Fibroblast of skin of abdomen (primary cell): ENCODE data around the gene AFDN.
A peak's percentile ranks its signal among the peaks of the same experiment; 100 is the strongest.
"Not testable (repeated sequence)": the region's sequence is repeated elsewhere in the genome, so short reads cannot be mapped to it uniquely, and the experiment has no call there.

Source experiments
- DNase-seq: peaks from one replicate; pipeline ENCODE4 v3.0.0-alpha.2; 2013

AFDN gene

DNA sequence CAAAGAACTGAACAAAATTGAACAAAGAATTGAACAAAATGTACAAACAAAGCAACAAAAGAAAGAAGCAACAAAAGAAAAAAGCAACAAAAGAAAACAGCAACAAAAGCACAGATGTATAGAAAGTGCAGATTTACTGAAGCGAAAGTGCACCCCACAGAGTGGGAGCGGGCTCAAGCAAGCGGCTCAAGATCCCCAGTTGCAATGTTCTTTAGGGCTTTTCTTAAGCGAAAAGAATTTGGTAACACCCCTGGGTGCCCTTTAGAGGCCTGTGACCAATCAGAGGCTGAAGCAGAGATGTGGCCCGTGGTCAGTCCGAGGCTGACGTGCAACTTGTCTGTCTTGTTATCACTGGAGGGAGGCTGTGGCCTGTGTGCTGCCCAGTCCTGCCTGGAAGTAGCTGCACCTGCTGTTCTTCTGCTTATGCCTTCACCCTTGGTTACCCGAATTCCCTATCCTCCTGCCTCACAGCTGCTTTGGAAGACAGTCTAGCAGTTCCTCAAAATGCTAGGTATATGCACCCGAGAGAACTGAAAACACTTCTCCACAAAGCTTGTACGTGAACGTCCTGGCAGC is 157.5 kb downstream of the AFDN start:
- no peak for DNase-seq

DNA sequence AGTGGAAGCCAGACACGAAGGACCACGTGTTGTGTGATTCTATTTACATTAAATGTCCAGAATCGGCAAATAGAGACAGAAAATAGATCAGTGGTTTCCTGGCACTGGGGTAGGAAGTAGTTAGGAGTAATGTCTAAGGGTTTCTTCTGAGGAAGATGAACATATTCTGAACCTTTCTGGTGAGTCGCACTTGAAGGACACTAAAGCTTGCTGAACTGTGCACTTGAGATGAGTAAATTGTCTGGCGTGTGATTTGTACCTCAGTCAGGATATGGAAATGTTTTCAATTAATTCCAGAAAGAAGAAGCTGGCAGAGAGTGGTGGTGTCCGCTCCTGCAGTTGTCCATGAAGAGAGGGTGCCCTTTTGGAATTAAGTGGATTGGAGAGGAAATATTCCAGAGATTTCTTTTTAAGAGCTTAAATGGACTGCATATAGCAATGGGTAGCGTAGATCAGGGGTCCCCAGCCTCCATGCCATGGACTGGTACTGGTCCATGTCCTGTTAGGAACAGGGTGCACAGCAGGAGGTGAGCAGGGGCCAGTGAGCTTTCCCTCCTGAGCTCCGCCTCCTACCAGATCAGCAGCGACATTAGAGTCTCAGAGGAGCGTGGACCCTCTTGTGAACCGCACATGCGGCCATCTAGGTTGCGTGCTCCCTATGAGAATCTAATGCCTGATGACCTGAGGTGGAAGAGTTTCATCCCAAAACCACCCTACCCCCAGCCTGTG is 158.3 kb downstream of the AFDN start:
- DNase-seq: peak; percentile 52

DNA sequence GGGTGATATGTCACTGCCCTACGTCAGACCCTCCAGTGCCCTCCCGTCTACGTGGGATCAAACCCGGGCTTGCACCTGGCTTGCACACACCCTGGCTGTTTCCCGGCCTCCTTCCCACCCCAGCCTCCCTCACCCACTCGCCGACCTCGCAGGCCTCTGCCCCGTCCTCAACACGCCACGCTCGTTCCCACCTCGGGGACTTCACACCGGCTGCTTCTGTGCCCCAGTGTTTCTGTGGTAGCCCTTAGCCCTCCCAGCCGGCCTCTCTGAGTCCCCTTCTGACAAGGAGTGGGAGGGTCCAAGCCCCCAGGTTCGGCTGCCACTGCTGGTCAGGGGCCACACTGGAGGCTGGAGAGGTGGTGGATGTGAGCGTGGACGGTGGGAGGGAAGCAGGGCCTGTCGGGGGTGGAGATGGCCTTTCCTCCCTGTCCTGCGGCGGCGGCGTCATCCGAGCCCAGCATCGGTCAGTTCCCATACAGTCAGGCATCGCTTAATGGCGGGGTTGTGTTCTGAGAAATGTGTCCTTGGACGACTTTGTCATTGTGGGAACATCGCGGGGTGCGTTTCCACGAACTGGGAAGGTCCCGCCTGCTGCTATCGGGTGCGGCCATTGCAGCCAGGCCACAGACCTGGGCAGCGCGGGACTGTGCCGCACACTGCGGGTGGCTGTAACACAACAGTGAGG is 159.3 kb downstream of the AFDN start:
- DNase-seq: no peak

DNA sequence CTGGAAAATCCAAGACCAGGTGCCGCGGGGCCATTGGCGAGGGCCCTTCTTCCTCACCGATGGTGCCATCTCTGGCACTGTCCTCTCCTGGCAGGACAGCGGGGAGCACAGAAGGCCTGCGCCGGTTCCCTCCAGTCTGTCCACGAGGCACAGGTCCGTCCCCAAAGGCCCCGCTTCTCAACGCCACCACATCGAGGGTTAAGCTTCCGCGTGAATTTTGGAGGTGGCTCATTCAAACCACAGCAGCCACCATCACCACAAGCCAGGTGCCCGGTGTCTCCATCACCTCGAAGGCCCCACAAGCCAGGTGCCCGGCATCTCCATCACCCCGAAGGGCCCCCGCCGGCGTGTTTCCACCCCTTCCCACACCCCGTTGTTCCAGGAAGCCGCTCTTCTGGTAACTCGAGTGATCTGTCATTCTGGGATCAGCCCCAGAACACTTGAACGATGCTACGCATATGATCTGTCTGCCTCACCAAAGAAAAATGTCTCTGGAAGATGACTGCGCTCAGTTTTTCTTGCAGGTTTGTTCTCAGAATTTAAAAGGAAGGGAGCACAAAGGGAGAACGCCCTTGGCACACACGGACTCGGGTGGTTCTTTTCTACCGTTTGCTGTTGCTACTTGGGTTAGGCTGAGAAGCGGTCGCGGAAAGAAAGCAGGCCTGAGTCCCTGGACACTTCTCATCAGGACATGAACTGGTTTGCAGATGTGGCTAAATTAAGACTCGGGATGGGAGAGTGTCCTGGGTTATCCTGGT is 160.9 kb downstream of the AFDN start:
- peak; percentile 32 for DNase-seq

DNA sequence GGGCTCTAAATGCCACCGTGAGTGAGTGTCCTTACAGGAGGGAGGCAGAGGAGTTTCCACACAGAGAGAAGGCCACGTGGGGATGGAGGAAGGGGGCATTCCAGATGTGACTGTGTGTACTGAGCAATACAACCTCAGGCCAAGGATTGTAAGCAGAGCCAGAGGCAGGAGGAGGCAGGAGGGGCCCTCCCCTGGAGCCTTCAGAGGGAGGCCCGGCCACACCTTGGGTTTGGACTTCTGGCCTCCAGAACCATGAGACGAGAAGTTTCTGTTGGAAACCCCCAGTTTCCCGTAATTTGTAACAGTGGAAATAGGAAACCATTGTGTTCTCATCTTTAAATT is 161.4 kb downstream of the AFDN start:
- DNase-seq: peak; percentile 20

DNA sequence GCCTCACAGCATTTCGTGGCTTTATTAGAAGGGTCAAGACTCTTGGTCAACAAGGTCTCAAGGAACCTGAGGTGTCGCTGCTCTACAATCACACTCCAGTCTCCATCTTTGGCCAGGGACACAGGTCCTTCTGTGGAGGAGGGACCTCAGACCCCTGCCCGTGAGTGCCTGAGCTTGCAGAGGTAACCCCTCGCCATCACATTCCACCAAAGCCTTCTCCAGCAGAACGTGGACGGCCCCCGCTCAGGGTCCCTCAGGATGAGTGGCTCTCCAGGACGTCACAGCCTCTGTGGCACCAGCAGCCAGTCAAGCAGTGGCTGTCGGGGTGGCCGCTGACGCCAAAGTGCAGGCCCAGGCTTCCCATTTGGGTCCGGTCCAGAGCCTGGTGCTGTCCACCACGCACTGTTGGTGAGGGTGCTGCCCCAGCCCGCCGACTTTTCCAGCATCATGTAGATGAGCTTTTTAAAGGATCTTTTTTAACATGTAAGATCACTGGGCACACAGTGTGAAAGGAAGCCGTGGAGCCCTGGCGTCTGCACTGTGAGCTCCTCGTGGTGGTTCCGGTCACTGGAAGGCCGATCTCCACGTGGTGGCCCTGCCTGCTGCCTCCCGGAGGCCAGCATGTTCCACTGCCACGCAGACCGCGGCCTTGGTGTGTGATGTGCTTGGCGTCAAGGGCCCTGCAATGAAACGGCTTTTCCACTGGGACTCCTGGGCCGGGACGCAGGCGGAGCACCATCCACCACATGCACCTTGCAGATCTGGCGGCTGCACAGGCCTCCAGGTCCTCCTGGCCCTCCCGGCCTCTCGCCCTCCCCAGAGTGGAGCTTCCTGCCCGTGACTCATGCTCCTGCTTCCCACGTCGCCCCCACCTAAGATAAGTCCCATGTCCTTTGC is 162.5 kb downstream of the AFDN start:
- no peak for DNase-seq

DNA sequence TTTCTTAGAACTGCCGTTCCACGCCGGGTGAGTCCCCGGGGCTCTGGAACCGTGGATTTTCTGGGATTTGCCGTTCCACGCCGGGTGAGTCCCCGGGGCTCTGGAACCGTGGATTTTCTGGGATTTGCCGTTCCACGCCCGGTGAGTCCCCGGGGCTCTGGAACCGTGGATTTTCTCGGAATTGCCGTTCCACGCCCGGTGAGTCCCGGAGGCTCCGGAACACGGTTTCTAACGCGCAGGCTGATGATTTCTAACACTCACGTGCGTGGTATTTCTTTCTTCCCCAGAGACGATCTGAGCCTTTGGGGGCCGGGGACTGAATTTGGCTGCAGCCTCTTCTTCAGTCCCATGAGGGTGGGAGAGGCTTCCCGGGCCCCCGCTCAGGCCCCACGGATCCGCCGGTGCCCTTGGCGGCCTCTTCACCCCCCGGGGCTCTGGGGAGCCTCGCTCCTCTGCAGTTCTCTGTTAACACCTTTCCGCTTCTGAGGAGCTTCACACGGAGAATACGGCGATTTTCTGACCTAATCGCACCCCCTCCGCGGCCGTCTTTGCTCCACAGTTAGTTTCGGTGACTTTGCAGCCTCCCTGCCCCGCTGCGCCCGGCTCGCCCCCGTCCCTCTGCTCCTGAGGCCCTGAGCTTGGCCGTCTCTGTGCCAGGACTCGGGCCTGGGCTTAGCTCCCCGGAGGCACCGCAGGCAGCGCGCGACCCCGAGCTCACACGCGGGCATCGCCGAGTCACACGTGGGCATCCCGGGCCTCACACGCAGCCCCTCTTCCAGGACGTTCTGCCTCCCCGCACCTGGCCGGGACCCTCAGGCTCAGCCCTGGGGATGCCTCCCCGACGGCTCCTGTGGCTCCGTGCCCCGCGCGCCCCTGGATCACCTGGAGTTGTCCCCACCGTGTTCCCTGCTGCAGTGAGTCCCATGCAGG is 163.6 kb downstream of the AFDN start:
- DNase-seq: no peak

DNA sequence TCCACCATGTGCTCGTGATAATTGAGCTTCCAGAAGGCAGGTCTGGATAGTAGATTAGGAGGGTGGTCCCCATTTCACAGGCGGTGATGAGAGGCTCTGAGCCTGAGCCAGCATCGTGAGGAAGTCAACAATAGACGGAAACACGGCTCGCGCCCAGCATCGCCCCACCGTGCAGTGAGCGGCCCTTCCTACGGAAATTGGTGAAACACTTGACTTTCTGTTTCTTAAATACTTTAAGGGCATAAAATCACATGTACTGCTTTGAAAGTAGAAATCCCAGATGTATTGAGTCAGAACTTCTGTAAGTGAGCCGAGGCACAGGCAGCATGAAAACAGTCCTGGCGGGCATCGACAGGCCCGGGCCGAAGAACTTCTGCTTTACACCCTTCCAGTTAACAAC is 166.5 kb downstream of the AFDN start:
- DNase-seq: no peak

DNA sequence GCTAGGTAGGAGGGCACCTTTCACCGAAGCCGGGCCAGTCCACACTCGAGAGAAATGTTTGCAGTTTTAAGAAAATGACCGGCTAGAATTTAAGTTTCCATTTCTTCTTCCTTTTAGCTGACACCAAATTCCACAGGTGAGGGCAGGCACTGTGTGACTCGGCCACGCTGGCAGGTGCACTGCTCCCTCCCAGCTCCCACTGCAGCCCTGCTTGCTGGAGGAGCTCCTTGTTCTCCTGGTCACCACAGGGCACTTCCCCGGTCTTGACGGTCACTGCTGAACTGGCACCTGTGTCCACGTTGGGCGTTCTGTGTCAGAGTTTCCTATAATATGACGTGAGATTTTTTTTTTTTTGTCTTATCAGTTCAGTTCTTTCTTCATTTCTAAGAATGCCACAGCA is 167.1 kb downstream of the AFDN start:
- no peak for DNase-seq

DNA sequence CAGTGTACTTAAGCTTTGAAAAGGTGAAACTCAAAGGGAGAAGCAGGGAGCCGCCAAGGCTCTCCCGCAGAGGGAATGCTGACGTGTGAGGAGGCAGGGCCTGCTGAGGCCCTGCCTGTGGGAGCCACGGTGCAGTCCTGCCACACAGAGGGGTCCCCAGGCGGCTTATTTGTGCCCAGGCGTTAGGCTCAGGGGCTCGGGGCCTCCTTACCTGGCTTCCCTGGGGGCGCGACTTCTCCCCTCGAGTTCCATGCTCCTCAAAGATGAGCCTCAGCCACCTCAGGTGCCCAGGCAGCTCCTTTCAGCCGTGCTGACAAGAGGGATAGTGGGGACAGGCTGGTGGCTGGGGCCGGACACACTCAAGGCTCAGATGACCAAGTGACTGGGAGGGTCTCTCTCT is 168.6 kb downstream of the AFDN start:
- DNase-seq: no peak

DNA sequence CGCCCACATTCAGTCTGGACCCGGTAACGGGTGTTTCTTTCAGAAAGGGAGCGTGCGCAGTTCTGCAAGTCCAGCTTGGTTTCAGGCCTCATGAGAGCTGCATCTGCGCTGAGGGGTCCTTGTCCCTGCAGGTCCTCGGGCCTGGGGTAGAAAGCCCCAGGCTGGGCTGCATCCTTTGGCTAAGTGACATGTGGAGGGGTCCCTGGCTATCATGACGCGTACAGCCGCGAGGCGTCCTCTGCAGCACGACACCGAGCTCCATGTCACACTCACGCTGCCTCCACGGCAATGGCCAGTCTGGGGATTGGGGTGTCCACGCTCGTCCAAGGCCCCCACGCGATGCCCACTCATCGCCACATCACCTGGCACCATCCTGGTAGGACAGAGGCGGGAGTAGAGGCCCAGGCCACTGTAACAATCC is 169.0 kb downstream of the AFDN start:
- no peak for DNase-seq

DNA sequence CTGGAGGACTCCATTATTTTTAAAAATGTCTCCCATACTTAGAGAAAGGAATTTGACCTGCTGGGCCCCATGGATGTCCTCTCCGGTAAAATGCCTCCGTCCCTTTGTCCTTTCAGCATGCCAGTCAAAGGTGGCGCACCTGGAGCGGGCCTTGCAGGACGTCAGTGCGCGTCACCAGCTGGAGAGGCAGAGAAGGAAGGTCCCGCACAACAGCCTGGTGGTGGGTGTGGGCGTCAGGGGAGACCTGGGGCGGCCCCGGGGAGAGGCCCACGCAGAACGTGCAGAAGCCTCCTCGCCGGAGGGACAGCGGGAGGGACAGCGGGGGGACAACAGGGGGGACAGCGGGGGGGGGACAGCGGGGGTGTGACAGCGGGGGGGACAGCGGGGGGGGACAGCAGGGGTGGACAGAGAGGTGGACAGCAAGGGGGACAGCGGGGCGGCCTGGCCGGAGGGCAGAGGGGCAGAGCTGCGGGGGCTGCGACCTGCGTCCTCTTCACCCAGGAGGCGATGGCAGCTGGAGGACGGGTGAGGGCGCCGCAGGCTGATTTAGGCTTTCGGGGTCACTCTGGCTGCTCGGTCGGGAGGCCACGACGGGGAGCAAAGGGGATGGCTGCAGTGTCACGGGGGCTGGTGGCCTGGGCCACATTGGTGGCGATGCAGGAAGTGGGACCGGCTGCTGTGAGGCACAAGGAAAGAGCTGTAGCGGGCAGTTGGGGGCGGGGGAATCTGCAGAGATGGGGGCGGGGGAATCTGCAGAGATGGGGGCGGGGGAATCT is 169.9 kb downstream of the AFDN start:
- DNase-seq: no peak

DNA sequence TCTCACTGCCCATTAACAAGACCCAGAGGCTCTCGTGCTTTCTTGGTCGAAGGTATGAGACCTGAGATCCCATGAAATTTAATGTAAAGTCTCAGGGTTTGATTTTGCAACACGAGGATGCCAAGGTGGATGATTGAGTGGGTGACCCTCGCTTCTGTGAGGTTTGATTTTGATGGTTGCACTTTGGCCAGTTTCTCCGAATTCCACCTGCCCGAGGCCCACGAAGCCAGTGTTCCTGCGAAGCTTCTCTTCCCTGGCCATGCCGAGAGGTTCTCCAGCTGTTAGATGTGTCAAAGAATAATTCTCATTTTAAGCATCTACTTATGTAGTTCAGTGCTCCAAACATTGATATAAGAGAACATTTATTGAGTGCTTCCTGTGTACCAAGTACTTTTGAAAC is 170.9 kb downstream of the AFDN start, which contains the start of gene KIF25:
TSS of gene KIF25 (plus strand) at position 30 of the 400 bp plus-strand sequence. CDS start 31,915 bp downstream, outside the sequence.
- DNase-seq: no peak

DNA sequence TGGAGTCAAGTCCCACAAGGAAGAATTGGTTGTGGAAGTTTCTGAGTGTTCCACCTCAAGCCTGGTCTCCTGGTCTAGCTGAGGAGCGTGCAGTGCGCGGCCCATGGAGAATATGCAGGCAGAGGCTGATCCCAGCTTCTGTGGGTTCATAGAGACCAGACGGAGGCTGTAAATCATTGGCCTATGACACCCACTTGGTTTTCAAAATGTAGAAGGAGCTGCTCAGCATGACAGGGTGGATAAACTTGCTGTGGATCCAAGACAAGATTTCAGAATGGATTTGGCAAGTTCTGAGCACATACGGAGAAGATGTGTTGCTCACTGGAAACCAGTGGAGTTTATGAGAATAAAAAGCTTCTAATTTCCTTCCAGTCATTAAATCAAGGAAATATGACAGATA is 171.5 kb downstream of the AFDN start:
- DNase-seq: peak; percentile 79

DNA sequence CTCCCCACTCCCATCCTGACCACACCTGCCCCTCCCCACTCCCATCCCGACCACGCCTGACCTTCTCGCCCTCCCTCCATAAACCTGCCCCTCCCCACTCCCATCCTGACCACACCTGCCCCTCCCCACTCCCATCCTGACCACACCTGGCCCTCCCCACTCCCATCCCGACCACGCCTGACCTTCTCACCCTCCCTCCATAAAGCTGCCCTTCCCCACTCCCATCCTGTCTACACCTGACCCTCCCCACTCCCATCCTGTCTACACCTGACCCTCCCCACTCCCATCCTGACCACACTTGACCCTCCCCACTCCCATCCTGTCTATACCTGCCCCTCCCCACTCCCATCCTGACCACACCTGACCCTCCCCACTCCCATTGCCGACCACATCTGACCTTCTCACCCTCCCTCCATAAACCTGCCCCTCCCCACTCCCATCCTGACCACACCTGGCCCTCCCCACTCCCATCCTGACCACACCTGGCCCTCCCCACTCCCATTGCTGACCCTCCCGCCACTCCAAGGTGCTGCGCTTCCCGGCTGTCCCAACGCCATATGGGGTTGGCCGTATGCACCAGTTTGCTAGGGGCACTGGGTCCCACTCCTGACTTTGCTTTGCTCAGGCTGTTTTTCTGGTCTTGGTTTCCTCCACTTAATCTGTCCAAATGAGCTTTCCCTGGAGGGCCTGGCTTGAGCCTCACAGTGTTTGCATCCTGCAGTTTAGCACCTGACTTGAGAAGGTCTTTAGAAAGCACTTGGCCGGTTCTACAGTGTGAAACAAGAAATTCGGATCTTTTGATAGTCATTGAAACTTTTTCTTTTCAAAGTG is 173.7 kb downstream of the AFDN start:
- no peak for DNase-seq

DNA sequence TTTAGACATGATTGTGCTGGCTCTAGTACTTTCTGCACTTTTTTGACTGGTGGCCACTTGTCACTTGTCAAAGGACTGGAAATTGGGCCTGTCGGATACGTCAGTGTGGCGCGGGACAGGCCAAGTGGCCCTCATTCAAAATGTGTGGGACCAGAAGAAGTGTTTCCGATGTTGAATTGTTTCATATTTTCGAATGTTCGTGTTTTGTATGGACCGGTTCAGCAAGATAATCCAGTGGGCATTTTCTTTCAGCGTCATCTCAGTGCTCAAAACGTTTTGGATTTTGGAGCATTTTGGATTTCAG is 174.3 kb downstream of the AFDN start:
- no peak for DNase-seq

DNA sequence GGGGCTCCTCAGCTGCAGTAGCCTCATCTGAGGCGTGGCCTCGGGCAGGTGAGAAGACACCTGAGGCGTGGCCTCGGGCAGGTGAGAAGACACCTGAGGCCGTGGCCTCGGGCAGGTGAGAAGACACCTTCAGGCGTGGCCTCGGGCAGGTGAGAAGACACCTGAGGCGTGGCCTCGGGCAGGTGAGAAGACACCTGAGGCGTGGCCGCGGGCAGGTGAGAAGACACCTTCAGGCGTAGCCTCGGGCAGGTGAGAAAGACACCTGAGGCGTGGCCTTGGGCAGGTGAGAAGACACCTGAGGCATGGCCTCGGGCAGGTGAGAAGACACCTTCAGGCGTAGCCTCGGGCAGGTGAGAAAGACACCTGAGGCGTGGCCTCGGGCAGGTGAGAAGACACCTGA is 174.8 kb downstream of the AFDN start:
- not testable (repeated sequence) for DNase-seq

DNA sequence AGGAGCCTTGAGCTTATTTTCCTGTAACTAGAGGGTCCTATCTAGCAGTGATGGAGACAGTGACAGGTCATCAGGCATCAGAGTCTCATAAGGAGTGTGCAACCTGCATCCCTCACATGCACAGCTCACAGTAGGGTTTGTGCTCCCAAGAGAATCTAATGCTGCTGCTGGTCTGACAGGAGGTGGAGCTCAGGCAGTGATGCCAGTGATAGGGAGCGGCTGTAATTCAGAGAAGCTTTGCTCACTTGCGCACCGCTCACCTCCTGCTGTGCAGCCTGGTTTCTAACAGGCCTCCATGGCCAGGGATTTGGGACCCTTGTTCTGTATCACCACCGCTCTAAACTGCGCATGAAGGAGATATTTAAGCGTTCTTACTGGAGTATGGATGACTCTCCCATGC is 176.1 kb downstream of the AFDN start:
- DNase-seq: no peak

DNA sequence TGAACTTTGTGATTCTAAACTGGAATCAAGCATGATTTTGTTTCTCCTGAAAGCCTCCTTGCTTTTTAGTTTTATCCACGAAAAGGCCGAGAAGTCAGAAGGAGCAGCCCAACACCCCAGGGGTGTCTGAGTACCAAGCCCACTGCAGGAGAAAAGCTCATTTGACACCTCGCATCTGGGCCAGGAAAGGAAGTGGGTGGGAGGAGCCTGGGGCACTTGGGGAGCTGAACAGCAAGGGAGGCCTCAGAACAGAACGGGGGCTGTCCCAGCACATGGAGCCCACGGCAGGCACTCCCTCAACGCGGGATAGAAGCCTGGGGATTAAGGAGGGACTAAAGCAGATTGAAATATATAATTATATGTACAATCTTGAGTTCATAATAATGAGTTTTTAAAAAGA is 177.3 kb downstream of the AFDN start:
- no peak for DNase-seq

DNA sequence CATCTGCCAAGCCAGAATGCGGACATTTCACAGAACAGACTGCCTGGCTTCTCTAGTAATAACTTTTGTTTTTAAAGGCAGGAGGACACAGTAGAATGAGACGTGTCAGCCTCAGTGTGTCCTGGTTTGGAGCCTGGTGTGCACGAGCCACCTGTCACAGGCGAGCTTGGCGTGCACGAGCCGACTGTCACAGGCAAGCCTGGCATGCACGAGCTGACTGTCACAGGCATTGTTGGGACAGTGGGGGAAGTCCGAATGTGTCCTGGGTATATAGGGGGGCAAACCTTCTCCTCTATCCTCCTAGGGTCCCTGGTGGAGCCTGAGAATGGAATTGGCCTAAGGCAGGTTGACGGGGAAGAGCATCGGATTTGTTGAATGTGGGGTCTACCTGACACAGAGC is 178.2 kb downstream of the AFDN start:
- no peak for DNase-seq
